Liver (tissue), 3 donors: ENCODE measurements around the gene PNPLA2.
A peak's percentile ranks its signal among the peaks of the same experiment; 100 is the strongest.

Experiments
- ATF3 ChIP-seq: IDR thresholded peaks from 2 replicates; pipeline ENCODE4 v1.6.1; 2016; ENCODE audit warnings: antibody characterized with exemption
- CTCF ChIP-seq: fragments of 150-350 bp; IDR thresholded peaks from 2 replicates; pipeline ENCODE4 v1.5.1; 2017; ENCODE audit warnings: improper control_type of control experiment, low read depth, low read length; ENCODE audit not compliant: missing input control
- EGR1 ChIP-seq, 2 donors: IDR thresholded peaks; 2 replicates each; pipeline ENCODE4 v1.6.1; 2016 to 2018; ENCODE audit warnings: antibody characterized with exemption in 2 of 2, low read depth in 2 of 2
- FOXA1 ChIP-seq: IDR thresholded peaks from 2 replicates; pipeline ENCODE4 v1.6.1; 2016; ENCODE audit warnings: antibody characterized with exemption
- GABPA ChIP-seq, 2 donors: IDR thresholded peaks in 1 of 2; conservative IDR thresholded peaks in 1 of 2; 2 replicates each; pipeline ENCODE4 v1.6.1; 2016; ENCODE audit warnings: antibody characterized with exemption in 2 of 2, mild to moderate bottlenecking in 1 of 2, moderate library complexity in 1 of 2
- MAX ChIP-seq: IDR thresholded peaks from 2 replicates; pipeline ENCODE4 v1.6.1; 2016; ENCODE audit warnings: antibody characterized with exemption
- RAD21 ChIP-seq, 2 donors: IDR thresholded peaks; 2 replicates each; pipeline ENCODE4 v1.6.1; 2016; ENCODE audit warnings: antibody characterized with exemption in 2 of 2, mild to moderate bottlenecking in 2 of 2
- REST ChIP-seq: IDR thresholded peaks from 2 replicates; pipeline ENCODE4 v1.6.1; 2016; ENCODE audit warnings: antibody characterized with exemption, mild to moderate bottlenecking
- RXRA ChIP-seq, 2 donors: IDR thresholded peaks; 2 replicates each; pipeline ENCODE4 v1.6.1; 2017 to 2018; ENCODE audit warnings: antibody characterized with exemption in 2 of 2, mild to moderate bottlenecking in 1 of 2
- SP1 ChIP-seq: IDR thresholded peaks from 2 replicates; pipeline ENCODE4 v1.6.1; 2018; ENCODE audit warnings: antibody characterized with exemption, mild to moderate bottlenecking
- TAF1 ChIP-seq: conservative IDR thresholded peaks from 2 replicates; pipeline ENCODE4 v1.6.1; 2016; ENCODE audit warnings: antibody characterized with exemption, mild to moderate bottlenecking
- YY1 ChIP-seq: IDR thresholded peaks from 2 replicates; pipeline ENCODE4 v1.6.1; 2016; ENCODE audit warnings: antibody characterized with exemption, mild to moderate bottlenecking
- donor health status: healthy.
- donor health status: healthy.

- no peak for TF ChIP-seq YY1
- peak; percentile 6 for TF ChIP-seq SP1
- TF ChIP-seq CTCF = no peak
- TF ChIP-seq MAX = no peak
- no peak for TF ChIP-seq REST
- TF ChIP-seq TAF1 = no peak
- TF ChIP-seq RAD21 (IDR thresholded peaks at IDR 0.05) = no peak
- TF ChIP-seq RXRA (IDR thresholded peaks at IDR 0.05) = no peak
- TF ChIP-seq EGR1 (IDR thresholded peaks at IDR 0.05; ENCODE audit: low read depth in 2 of 2) = no peak
- no peak for TF ChIP-seq ATF3
- TF ChIP-seq GABPA (IDR thresholded peaks at IDR 0.05 in 1 of 2, conservative IDR thresholded peaks at IDR 0.05 in 1 of 2) = no peak
- no peak for TF ChIP-seq FOXA1
These were observed 8.6 kb downstream of the PNPLA2 start for GRCh38 chr11:827146-827896.
